ENCODE measurements around the gene CEP97.
"Not testable (repeated sequence)": the region's sequence is repeated elsewhere in the genome, so short reads cannot be mapped to it uniquely, and the experiment has no call there.

Gene CEP97

DNA sequence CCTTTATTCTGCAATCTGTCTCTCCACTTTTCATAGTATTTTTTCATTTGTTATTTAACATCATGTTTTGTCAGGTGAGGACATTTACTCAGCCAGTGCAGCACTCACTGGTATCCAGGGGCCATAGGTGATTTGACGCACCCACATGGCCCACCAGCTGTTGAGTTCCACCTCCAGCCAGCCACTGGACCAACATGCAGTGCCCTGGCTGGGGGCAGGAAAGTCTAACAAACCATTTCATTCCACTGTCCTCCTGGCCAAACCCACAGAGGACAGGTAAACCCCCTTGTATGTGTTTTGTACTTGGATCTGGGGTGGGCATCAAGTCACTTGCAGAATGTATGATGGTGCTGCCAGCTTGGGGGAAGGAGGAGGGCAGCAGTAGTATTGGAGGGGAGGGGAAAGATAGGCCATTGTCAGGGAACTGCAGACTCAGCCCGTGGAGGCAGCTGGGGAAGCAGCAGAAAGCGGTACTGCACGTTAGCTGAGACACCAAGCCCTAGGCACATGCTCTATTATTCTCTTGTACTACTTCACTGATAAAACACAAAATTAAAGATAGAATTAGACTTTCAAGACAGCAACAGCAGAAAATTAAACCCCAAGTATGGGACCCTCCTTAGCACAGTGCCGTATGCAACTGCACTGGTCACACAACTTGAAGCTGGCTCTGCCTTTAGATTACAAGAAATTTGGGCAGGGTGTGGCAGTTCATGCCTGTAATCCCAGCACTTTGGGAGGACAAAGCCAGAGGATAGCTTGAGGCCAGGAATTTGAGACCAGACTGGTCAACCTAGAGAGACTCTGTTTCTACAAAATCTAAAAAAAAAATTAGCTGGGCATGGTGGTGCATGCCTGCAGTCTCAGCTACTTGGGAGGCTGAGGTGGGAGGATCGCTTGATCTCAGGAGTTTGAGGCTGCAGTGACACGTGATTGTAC is 22.4 kb upstream of the CEP97 start:
- no peak for DNase-seq

- DNase-seq, result no peak
Measured at GRCh38 chr3:101702726-101703125, 21.7 kb upstream of the CEP97 start.

DNA sequence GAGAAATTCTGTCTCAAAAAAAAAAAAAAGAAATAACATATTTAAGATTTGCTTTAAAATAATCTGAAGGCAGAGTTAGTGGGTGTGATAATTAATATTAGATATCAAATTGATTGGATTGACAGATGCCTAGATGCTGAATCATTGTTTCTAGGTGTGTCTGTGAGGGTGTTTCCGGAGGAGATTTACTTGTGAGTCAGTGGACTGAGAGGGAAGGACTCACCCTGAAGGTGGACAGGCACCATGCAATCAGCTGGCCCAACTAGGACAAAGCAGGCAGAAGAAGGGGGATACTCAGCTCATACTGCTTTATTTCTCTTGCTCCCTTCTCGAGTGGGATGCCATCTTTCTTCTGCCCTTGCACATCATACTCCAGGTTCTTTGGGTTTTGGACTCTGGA is 21.2 kb upstream of the CEP97 start:
- no peak for DNase-seq

GRCh38 chr3:101704639-101705038 is 19.8 kb upstream of the CEP97 start:
- not testable (repeated sequence) for DNase-seq

- no peak for DNase-seq
Measured at GRCh38 chr3:101709126-101709525, 15.3 kb upstream of the CEP97 start.

- no peak for DNase-seq
Measured at GRCh38 chr3:101718455-101718854, 6.0 kb upstream of the CEP97 start.

GRCh38 chr3:101719604-101720185 is 4.7 kb upstream of the CEP97 start:
- DNase-seq, result no peak

DNA sequence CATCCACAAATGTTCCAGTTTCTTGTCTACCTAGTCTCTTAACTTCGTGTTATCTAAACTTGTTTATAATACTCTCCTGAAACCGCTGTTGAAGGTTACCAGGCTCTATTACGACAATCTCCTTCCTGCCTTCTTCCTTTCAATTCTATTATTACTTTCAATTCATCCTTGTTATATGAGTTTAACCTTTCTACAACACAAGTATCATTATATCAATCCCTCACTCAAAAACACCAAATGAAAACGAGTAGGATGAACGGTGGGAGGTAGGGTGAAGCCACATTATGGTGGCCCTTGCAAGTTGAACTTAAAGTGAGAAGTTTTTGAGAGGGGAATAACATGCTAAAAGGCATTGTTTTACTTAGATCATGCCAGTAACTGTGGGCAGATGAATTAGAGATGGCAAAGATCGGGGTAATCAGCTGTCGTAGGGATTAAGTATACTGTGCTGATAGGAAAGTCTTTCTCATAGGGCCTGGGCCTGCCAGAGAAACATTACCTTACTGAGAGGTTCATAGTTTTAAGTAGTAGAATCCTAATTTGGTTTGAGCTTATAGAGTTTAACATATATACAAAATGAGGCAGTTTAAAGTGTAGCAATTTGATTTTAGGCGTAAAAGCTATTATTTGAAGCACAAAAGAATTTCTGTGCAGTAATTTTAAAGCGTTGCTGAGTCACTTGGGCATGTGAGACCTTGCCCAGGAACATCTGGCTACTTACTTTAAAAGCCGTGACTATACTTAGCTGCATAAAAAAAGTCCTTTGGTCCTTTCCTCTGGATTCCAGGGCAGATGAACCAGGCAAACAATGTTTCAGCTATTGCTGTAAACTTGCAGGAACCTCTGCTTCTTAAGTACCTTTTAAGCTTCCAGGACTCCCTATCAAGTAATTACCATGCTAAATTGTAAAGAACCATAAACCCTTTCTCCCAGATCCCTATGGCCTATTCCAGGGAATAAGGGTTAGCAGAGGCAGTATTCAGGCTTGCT is 3.3 kb upstream of the CEP97 start:
- no peak for DNase-seq

- DNase-seq, result no peak
Measured at GRCh38 chr3:101722394-101723173, 1.8 kb upstream of the CEP97 start.

- no peak for DNase-seq
Measured at GRCh38 chr3:101725194-101725889, 928 bp downstream of the CEP97 start.

- no peak for DNase-seq
Measured at GRCh38 chr3:101725890-101726275, 1.5 kb downstream of the CEP97 start.

DNA sequence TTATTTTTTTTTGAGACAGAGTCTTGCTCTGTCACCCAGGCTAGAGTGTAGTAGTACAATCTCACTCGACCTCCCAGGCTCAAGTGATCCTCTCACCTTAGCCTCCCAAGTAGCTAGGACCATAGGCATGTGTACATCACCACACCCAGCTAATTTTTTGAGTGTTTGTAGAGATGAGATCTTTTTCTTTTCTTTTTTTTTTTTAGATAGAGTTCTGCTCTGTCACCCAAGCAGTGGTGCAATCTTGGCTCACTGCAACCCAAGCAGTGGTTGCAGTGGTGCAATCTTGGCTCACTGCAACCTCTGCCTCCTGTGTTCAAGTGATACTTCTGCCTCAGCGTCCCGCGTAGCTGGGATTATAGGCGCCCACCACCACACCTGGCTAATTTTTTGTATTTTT is 5.2 kb downstream of the CEP97 start:
- DNase-seq, result no peak

DNA sequence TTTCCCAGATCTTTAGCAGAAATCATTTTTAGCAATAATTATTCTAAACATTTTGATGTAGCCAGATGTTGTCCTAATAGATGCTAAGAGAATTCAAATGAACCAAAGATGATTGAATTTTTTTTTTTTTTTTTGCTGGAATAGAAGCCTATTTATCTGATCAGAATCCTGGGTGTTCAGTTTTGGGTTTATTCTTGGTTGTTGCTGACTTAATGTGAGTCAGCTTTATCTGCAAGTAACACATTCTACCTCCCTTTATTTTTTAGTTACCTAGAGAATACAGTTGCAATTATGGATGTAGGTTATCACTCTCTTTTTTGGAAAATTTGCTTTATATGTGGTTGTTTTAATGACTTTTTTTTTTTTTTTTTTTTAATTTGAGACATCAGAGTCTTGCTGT is 6.4 kb downstream of the CEP97 start:
- DNase-seq, result no peak

GRCh38 chr3:101732240-101732641 is 7.8 kb downstream of the CEP97 start:
- no peak for DNase-seq

DNA sequence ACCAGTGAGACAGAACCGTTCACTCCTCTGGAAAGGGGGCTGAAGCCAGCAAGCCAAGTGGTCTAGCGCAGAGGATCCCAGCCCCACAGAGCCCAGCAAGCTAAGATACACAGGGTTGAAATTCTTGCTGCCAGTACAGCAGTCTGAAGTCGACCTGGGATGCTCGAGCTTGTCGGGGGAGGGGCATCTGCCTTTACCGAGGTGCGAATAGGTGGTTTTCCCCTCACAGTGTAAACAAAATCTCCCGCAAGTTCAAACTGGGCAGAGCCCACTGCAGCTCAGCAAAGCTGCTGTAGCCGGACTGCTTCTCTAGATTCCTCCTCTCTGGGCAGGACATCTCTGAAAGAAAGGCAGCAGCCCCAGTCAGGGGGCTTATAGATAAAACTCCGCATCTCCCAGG is 11.4 kb downstream of the CEP97 start:
- no peak for DNase-seq

GRCh38 chr3:101741914-101742313 is 17.5 kb downstream of the CEP97 start:
- not testable (repeated sequence) for DNase-seq

DNA sequence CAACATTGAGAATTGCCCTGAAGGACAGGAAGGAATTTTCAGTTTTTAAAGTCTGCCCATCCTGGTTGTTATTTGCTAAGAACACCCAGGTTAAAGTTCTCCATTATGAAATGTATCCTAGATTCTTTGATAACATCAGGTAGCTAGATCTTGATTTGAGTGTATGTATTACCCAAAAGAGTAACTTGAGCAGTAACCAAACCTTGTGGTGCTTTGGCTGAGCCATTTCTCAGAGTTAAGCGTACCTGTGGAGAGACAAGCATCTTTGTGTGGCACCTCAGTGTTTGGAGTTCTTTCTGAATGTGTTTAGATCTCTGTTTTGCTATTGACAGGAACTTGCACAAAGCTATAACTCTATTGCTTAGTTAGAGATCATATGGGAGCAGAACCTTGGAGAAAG is 20.4 kb downstream of the CEP97 start:
- no peak for DNase-seq

- not testable (repeated sequence) for DNase-seq
Measured at GRCh38 chr3:101745934-101746333, 21.5 kb downstream of the CEP97 start.

GRCh38 chr3:101753386-101754113 is 29.1 kb downstream of the CEP97 start:
- DNase-seq, result not testable (repeated sequence)

DNA sequence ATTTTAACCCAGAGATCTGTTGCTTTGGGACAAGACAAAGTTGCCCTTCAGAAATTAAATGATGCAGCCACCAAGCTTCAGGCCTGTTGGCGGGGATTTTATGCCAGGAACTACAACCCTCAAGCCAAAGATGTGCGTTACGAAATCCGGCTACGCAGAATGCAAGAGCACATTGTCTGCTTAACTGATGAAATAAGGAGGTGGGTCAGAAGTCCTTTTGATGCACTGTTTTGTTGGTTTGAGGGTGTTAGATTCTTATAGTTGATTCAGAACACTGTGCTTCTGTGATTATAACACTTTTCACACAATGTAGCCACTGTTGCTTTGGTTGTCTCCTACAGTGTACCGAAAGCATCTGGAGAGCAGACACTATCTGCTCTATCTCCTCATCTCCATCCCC is 33.8 kb downstream of the CEP97 start:
- no peak for DNase-seq

Measured in right kidney (tissue), 1 donor.